Liver (tissue), 9 donors: ENCODE measurements around the gene GLDN. TPM values are rescaled to one million over a fixed set of nuclear protein-coding genes. Genes with fewer than 3 reads are reported as not detected.

ENCODE experiments used
- DNase-seq: peaks from one replicate; pipeline ENCODE4 v3.0.0-alpha.2; 2017; ENCODE audit warnings: low spot score
- H3K27ac ChIP-seq, 2 donors: one replicate each; pipeline ENCODE4 v1.7.0; 2013; ENCODE audit warnings: inconsistent platforms in 2 of 2, low read length in 2 of 2, control low read depth in 1 of 2, low read depth in 1 of 2, mild to moderate bottlenecking in 1 of 2
- H3K27me3 ChIP-seq, 4 donors: one replicate each; pipeline versions ENCODE4 v1.6.1 to v1.7.0; 2013; ENCODE audit warnings: low read length in 3 of 4, inconsistent platforms in 1 of 4, mild to moderate bottlenecking in 1 of 4, moderate library complexity in 1 of 4; ENCODE audit not compliant: control insufficient read depth in 4 of 4, insufficient read depth in 4 of 4
- H3K36me3 ChIP-seq, 4 donors: one replicate each; pipeline versions ENCODE4 v1.6.1 to v1.7.0; 2013; ENCODE audit warnings: low read length in 3 of 4, mild to moderate bottlenecking in 3 of 4, low read depth in 1 of 4, moderate library complexity in 1 of 4; ENCODE audit not compliant: control insufficient read depth in 4 of 4, insufficient read depth in 3 of 4
- H3K4me1 ChIP-seq, 4 donors: one replicate each; pipeline versions ENCODE4 v1.6.1 to v1.7.0; 2013; ENCODE audit warnings: low read length in 3 of 4, mild to moderate bottlenecking in 3 of 4, moderate library complexity in 1 of 4; ENCODE audit not compliant: control insufficient read depth in 4 of 4, insufficient read depth in 4 of 4
- H3K4me3 ChIP-seq, 3 donors: one replicate each; pipeline versions ENCODE4 v1.6.1 to v1.7.0; 2013; ENCODE audit warnings: low read length in 3 of 3, control low read depth in 1 of 3, low read depth in 1 of 3, mild to moderate bottlenecking in 1 of 3
- H3K9ac ChIP-seq, 2 donors: one replicate each; pipeline ENCODE4 v1.7.0; 2013; ENCODE audit warnings: low read length in 2 of 2, mild to moderate bottlenecking in 2 of 2, moderate library complexity in 2 of 2, control low read depth in 1 of 2, low read depth in 1 of 2
- H3K9me3 ChIP-seq, 4 donors: one replicate each; pipeline versions ENCODE4 v1.6.1 to v1.7.0; 2013; ENCODE audit warnings: low read length in 3 of 4; ENCODE audit not compliant: control insufficient read depth in 4 of 4
- ATF3 ChIP-seq: IDR thresholded peaks from 2 replicates; pipeline ENCODE4 v1.6.1; 2016; ENCODE audit warnings: antibody characterized with exemption
- CTCF ChIP-seq: fragments of 150-350 bp; IDR thresholded peaks from 2 replicates; pipeline ENCODE4 v1.5.1; 2017; ENCODE audit warnings: improper control_type of control experiment, low read depth, low read length; ENCODE audit not compliant: missing input control
- FOXA1 ChIP-seq: IDR thresholded peaks from 2 replicates; pipeline ENCODE4 v1.6.1; 2016; ENCODE audit warnings: antibody characterized with exemption
- FOXA2 ChIP-seq: IDR thresholded peaks from 2 replicates; pipeline ENCODE4 v1.6.1; 2016; ENCODE audit warnings: antibody characterized with exemption
- GABPA ChIP-seq, 2 donors: IDR thresholded peaks in 1 of 2; conservative IDR thresholded peaks in 1 of 2; 2 replicates each; pipeline ENCODE4 v1.6.1; 2016; ENCODE audit warnings: antibody characterized with exemption in 2 of 2, mild to moderate bottlenecking in 1 of 2, moderate library complexity in 1 of 2
- HNF4A ChIP-seq, 2 donors: conservative IDR thresholded peaks; 2 replicates each; pipeline ENCODE4 v1.6.1; 2016; ENCODE audit warnings: antibody characterized with exemption in 2 of 2, mild to moderate bottlenecking in 2 of 2
- HNF4G ChIP-seq: IDR thresholded peaks from 2 replicates; pipeline ENCODE4 v1.6.1; 2016; ENCODE audit warnings: antibody characterized with exemption
- MAX ChIP-seq: IDR thresholded peaks from 2 replicates; pipeline ENCODE4 v1.6.1; 2016; ENCODE audit warnings: antibody characterized with exemption
- NR2F2 ChIP-seq: IDR thresholded peaks from 2 replicates; pipeline ENCODE4 v1.6.1; 2016; ENCODE audit warnings: antibody characterized with exemption
- RAD21 ChIP-seq, 2 donors: IDR thresholded peaks; 2 replicates each; pipeline ENCODE4 v1.6.1; 2016; ENCODE audit warnings: antibody characterized with exemption in 2 of 2, mild to moderate bottlenecking in 2 of 2
- REST ChIP-seq: IDR thresholded peaks from 2 replicates; pipeline ENCODE4 v1.6.1; 2016; ENCODE audit warnings: antibody characterized with exemption, mild to moderate bottlenecking
- RXRA ChIP-seq, 2 donors: IDR thresholded peaks; 2 replicates each; pipeline ENCODE4 v1.6.1; 2017 to 2018; ENCODE audit warnings: antibody characterized with exemption in 2 of 2, mild to moderate bottlenecking in 1 of 2
- SP1 ChIP-seq: IDR thresholded peaks from 2 replicates; pipeline ENCODE4 v1.6.1; 2018; ENCODE audit warnings: antibody characterized with exemption, mild to moderate bottlenecking
- TAF1 ChIP-seq: conservative IDR thresholded peaks from 2 replicates; pipeline ENCODE4 v1.6.1; 2016; ENCODE audit warnings: antibody characterized with exemption, mild to moderate bottlenecking
- ZBTB33 ChIP-seq: IDR thresholded peaks from 2 replicates; pipeline ENCODE4 v1.6.1; 2016; ENCODE audit warnings: antibody characterized with exemption
- WGBS: extraction: QIAGEN DNeasy Blood & Tissue Kit; methylation state at CpG from one replicate; pipeline ENCODE4 v1.1.7; 2013; 5-methylcytosine and 5-hydroxymethylcytosine counted together
- polyA plus RNA-seq, 2 donors: library from polyadenylated mRNA; stranded (reverse) in 1 of 2; unstranded in 1 of 2; fragments of 200-250 nt in 1 of 2; fragments of >200 nt in 1 of 2; fragmentation: Nextera tagmentation in 1 of 2; extraction: Ambion mirVana in 1 of 2; gene quantifications; one replicate each; pipeline versions ENCODE4 v1.2.1 to v1.2.3, GENCODE V29; 2013 to 2015
- total RNA-seq, 2 donors: library from RNA; depleted of rRNA; stranded (reverse); fragments of >200 nt; gene quantifications; one replicate each; pipeline ENCODE4 v1.2.3, GENCODE V29; 2014
- donor health status: healthy.
- donor health status: healthy.
- donor health status: healthy.
- donor health status: healthy.
- donor health status: healthy.

Gene GLDN
- total and polyA plus RNA-seq, 4 donors: 0.15 to 1.4 (median 0.33) TPM

GRCh38 chr15:51401051-51401780, 59.8 kb downstream of the GLDN start:
- DNase-seq: no peak
- WGBS: 89% methylated on average over 7 of the region's 7 CpGs
- H3K36me3 ChIP-seq: no peaks in the 10 kb centered on the region
- H3K27ac ChIP-seq: no peak overlapping the region
- TF ChIP-seq MAX: no peak
- H3K9me3 ChIP-seq: no peaks in the 10 kb centered on the region
- peaks cover 0 to 5% (median 1%) of the 10 kb centered on the region in 4 donors for H3K4me1 ChIP-seq
- no peaks in the 10 kb centered on the region for H3K27me3 ChIP-seq
- H3K4me3 ChIP-seq: no peak overlapping the region
- H3K9ac ChIP-seq: no peak overlapping the region

- no peak overlapping the region for H3K27ac ChIP-seq
- no peaks in the 10 kb centered on the region for H3K27me3 ChIP-seq
- 40% methylated on average over 12 of the region's 12 CpGs for WGBS
- peak; percentile 58 for DNase-seq
- no peaks in the 10 kb centered on the region for H3K9me3 ChIP-seq
- no peak overlapping the region for H3K9ac ChIP-seq
- H3K4me1 ChIP-seq: peaks cover 0 to 5% (median 1%) of the 10 kb centered on the region in 4 donors
- H3K36me3 ChIP-seq: no peaks in the 10 kb centered on the region
- TF ChIP-seq FOXA1 (no peak), MAX (no peak), HNF4G (no peak), RAD21 (IDR thresholded peaks at IDR 0.05) (peak; percentile 61 to 77), ZBTB33 (no peak), NR2F2 (no peak), GABPA (IDR thresholded peaks at IDR 0.05 in 1 of 2, conservative IDR thresholded peaks at IDR 0.05 in 1 of 2) (no peak), HNF4A (conservative IDR thresholded peaks at IDR 0.05) (no peak), FOXA2 (no peak), SP1 (no peak), TAF1 (no peak), CTCF (peak; percentile 54), RXRA (IDR thresholded peaks at IDR 0.05) (no peak), REST (no peak), ATF3 (no peak)
- no peak overlapping the region for H3K4me3 ChIP-seq
These were observed 60.5 kb downstream of the GLDN start for GRCh38 chr15:51401872-51402517.
